ENCODE measurements around the gene TBXAS1. TPM values are rescaled to one million over a fixed set of nuclear protein-coding genes. Genes with fewer than 3 reads are reported as not detected.
A peak's percentile ranks its signal among the peaks of the same experiment; 100 is the strongest.

Gene TBXAS1
- total and polyA plus RNA-seq, 2 donors from 2014 or later, result 14.2 to 33.6 TPM

DNA sequence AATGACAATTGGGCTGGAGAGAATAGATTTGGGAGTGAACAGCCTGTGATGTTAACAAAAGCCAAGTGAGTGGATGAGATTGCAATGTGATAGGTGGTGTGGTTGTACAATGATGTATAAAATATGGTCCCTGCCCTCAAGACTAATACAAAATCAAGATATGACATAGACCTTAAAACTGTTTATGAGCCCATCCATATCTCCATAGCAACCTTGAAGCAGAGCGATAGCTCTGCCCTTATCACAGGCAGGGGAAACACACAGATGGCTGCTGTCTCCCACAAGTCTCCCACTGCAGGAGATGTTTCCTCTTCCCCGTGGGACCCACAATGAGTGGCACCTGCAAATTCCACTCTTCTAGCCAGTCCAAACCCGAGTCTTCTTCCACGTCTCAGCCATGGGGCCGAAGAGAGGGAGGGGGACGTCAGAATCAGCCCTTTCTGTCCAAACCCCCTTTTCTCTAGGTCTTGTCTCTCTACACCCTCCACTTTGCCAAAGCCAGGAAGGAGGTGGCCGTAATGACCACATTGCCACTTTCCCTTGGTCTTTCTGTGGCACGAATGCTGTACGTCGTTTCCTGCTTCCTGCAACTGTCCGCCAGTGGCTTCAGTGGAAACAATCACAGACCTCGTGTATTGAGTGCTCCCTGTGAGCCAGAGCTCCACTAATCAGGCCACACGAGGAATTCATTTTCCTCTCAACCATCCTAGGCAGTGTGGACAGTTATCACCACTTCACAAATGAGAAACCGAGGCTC, 7.5 kb upstream of the TBXAS1 start:
- Histone ChIP-seq H3K4me3 (ENCODE audit: low read length in 3 of 3) (no peak overlapping the region), H3K4me1 (ENCODE audit: control insufficient read depth in 2 of 3, insufficient read depth in 2 of 3, low read depth in 1 of 3, low read length in 3 of 3) (peaks cover 0 to 9% (median 0%) of the 10 kb centered on the region in 3 donors), H3K36me3 (ENCODE audit: control insufficient read depth in 2 of 3, insufficient read depth in 3 of 3, low read length in 3 of 3) (no peaks in the 10 kb centered on the region), H3K9me3 (ENCODE audit: control insufficient read depth in 2 of 3, insufficient read depth in 1 of 3, low read length in 3 of 3) (no peaks in the 10 kb centered on the region), H3K27ac (ENCODE audit: low read depth in 2 of 2, low read length in 2 of 2) (no peak overlapping the region), H3K27me3 (ENCODE audit: control insufficient read depth, insufficient read depth, low read length) (no peaks in the 10 kb centered on the region), H3K9ac (ENCODE audit: low read length in 3 of 3) (no peak overlapping the region)
- intact Hi-C loops (cut with DNase I), result no loop called here
- FAIRE-seq (no peak), DNase-seq (no peak)
- TF ChIP-seq, protein P1, sequence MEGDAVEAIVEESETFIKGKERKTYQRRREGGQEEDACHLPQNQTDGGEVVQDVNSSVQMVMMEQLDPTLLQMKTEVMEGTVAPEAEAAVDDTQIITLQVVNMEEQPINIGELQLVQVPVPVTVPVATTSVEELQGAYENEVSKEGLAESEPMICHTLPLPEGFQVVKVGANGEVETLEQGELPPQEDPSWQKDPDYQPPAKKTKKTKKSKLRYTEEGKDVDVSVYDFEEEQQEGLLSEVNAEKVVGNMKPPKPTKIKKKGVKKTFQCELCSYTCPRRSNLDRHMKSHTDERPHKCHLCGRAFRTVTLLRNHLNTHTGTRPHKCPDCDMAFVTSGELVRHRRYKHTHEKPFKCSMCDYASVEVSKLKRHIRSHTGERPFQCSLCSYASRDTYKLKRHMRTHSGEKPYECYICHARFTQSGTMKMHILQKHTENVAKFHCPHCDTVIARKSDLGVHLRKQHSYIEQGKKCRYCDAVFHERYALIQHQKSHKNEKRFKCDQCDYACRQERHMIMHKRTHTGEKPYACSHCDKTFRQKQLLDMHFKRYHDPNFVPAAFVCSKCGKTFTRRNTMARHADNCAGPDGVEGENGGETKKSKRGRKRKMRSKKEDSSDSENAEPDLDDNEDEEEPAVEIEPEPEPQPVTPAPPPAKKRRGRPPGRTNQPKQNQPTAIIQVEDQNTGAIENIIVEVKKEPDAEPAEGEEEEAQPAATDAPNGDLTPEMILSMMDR (IDR thresholded peaks at IDR 0.05; ENCODE audit: borderline replicate concordance, extremely low read depth, insufficient read depth), result no peak

DNA sequence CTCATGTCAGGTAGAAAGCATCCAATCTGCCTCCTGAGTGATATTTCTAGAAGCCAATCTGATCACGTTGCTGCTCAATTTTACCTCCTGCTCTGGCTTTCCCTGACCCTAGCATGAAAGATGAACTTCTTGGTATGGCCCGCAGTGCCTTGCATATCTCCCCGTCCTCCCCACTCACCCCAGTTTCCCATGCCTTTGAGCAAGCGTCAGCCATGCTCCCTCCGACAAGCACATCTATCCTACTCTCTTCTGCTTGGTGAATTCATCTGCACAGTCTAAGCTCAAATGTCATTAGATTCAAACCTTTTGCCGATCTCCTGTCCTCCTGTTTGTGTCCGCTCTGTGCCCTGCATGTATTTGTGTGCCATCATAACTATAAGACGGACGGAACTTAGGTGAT, 6.2 kb upstream of the TBXAS1 start:
- H3K27me3 ChIP-seq (ENCODE audit: control insufficient read depth, insufficient read depth, low read length), result no peaks in the 10 kb centered on the region
- no peak overlapping the region for H3K9ac ChIP-seq (ENCODE audit: low read length in 3 of 3)
- FAIRE-seq (no peak), DNase-seq (no peak)
- no peak overlapping the region for H3K27ac ChIP-seq (ENCODE audit: low read depth in 2 of 2, low read length in 2 of 2)
- no peak overlapping the region for H3K4me3 ChIP-seq (ENCODE audit: low read length in 3 of 3)
- no peaks in the 10 kb centered on the region for H3K9me3 ChIP-seq (ENCODE audit: control insufficient read depth in 2 of 3, insufficient read depth in 1 of 3, low read length in 3 of 3)
- H3K36me3 ChIP-seq (ENCODE audit: control insufficient read depth in 2 of 3, insufficient read depth in 3 of 3, low read length in 3 of 3), result no peaks in the 10 kb centered on the region
- intact Hi-C loops (cut with DNase I), result no loop called here
- TF ChIP-seq, protein P1 (IDR thresholded peaks at IDR 0.05; ENCODE audit: borderline replicate concordance, extremely low read depth, insufficient read depth), result no peak
- H3K4me1 ChIP-seq (ENCODE audit: control insufficient read depth in 2 of 3, insufficient read depth in 2 of 3, low read depth in 1 of 3, low read length in 3 of 3), result peaks cover 0 to 9% (median 0%) of the 10 kb centered on the region in 3 donors

DNA sequence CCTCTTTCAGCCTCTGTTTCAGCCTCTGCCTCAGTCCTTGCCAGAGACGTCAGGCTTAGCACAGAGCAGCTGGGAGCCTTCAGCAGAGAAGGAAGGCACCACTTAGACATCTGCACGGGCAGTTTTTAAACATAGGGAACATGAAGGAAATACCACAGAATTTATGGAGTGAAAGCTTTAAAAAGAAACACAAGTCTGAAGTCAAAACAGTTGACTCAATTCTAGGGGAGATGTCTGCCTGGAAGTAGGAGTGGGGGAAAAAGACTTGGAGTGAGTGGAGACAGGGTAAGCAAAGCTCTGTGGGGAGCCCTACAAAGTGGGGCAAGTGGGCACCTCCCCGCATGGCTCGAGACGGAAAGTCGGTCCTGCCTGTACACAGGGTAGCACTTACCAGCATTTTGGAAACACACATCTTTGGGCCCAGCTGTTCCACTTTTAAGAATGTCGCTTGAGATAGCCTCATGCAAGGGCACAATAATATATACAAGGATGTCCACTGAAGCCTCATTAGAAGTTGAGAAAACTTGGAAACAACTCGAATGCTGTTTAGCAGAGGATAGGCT, 5.0 kb upstream of the TBXAS1 start:
- Histone ChIP-seq H3K36me3 (ENCODE audit: control insufficient read depth in 2 of 3, insufficient read depth in 3 of 3, low read length in 3 of 3) (no peaks in the 10 kb centered on the region), H3K27me3 (ENCODE audit: control insufficient read depth, insufficient read depth, low read length) (no peaks in the 10 kb centered on the region), H3K27ac (ENCODE audit: low read depth in 2 of 2, low read length in 2 of 2) (no peak overlapping the region), H3K9ac (ENCODE audit: low read length in 3 of 3) (no peak overlapping the region), H3K9me3 (ENCODE audit: control insufficient read depth in 2 of 3, insufficient read depth in 1 of 3, low read length in 3 of 3) (no peaks in the 10 kb centered on the region), H3K4me3 (ENCODE audit: low read length in 3 of 3) (no peak overlapping the region), H3K4me1 (ENCODE audit: control insufficient read depth in 2 of 3, insufficient read depth in 2 of 3, low read depth in 1 of 3, low read length in 3 of 3) (peaks cover 0 to 11% (median 6%) of the 10 kb centered on the region in 3 donors)
- TF ChIP-seq, protein P1 (IDR thresholded peaks at IDR 0.05; ENCODE audit: borderline replicate concordance, extremely low read depth, insufficient read depth), result no peak
- FAIRE-seq, result no peak
- peak in 4 of 5 donors; percentile 60 to 85 (median 72) for DNase-seq
- intact Hi-C loops (cut with DNase I), result no loop called here

Measured in kidney (tissue), 14 donors.